Thoracic aorta (tissue), 2 donors: Measurements from ENCODE around the gene COP1. TPM values are rescaled to one million over a fixed set of nuclear protein-coding genes. Genes with fewer than 3 reads are reported as not detected.

Experiments used
- ATAC-seq: fragments of 150-250 bp; one replicate; pipeline ENCODE4 v1.8.0; 2017; ENCODE audit warnings: low read depth; ENCODE audit not compliant: insufficient number of reproducible peaks, low FRiP score
- DNase-seq: peaks from one replicate; pipeline ENCODE4 v3.0.0-alpha.2; 2020; ENCODE audit warnings: low spot score
- H3K27ac ChIP-seq, 2 donors: fragments of 200-600 bp; sonication (generic); 1 replicate in 1 of 2; 2 replicates in 1 of 2; pipeline ENCODE4 v1.5.1; 2016; ENCODE audit warnings: mild to moderate bottlenecking in 2 of 2, moderate library complexity in 2 of 2
- H3K27me3 ChIP-seq: fragments of 200-600 bp; sonication (generic); replicated peaks from 2 replicates; pipeline ENCODE4 v1.6.0; 2016; ENCODE audit warnings: mild to moderate bottlenecking; ENCODE audit not compliant: insufficient read depth
- H3K36me3 ChIP-seq: fragments of 200-600 bp; sonication (generic); one replicate; pipeline ENCODE4 v1.5.1; 2016
- H3K4me1 ChIP-seq, 2 donors: fragments of 200-600 bp; sonication (generic); 1 replicate in 1 of 2; 2 replicates in 1 of 2; pipeline versions ENCODE4 v1.5.1 to v1.6.0; 2016; ENCODE audit warnings: low read depth in 2 of 2, mild to moderate bottlenecking in 1 of 2; ENCODE audit not compliant: control insufficient read depth in 1 of 2
- H3K4me3 ChIP-seq: fragments of 200-600 bp; sonication (generic); 2 replicates; pipeline ENCODE4 v1.5.1; 2016; ENCODE audit warnings: mild to moderate bottlenecking
- H3K9me3 ChIP-seq: fragments of 200-600 bp; sonication (generic); 2 replicates; pipeline ENCODE4 v1.5.1; 2016
- CTCF ChIP-seq: fragments of 200-600 bp; sonication (generic); IDR thresholded peaks from one replicate; pipeline ENCODE4 v1.5.1; 2019; ENCODE audit warnings: antibody characterized with exemption
- total RNA-seq, 2 donors: library from RNA; depleted of rRNA; stranded (reverse); fragments of >200 nt; gene quantifications; one replicate each; pipeline versions ENCODE4 v1.1.0 to v1.2.3, GENCODE V29; 2016

The COP1 gene
- total RNA-seq, 2 donors from 2014 or later: 62.2 to 68.6 TPM

GRCh38 chr1:176046926-176047325 is 160.2 kb downstream of the COP1 start:
- Histone ChIP-seq H3K4me3 (no peak overlapping the region), H3K36me3 (peaks cover 5% of the 10 kb centered on the region), H3K27me3 (no peaks in the 10 kb centered on the region), H3K9me3 (no peaks in the 10 kb centered on the region), H3K27ac (no peak overlapping the region), H3K4me1 (no peaks in the 10 kb centered on the region)
- ATAC-seq (no peak), DNase-seq (no peak)
- TF ChIP-seq CTCF: no peak

- ATAC-seq: no peak
- Histone ChIP-seq H3K36me3 (peaks cover 13% of the 10 kb centered on the region), H3K4me1 (no peaks in the 10 kb centered on the region), H3K27ac (no peak overlapping the region), H3K9me3 (no peaks in the 10 kb centered on the region), H3K4me3 (no peak overlapping the region), H3K27me3 (no peaks in the 10 kb centered on the region)
- no peak for DNase-seq
- TF ChIP-seq CTCF: no peak
Observed at GRCh38 chr1:176043537-176043936, 163.5 kb downstream of the COP1 start.

- no peak overlapping the region for H3K4me3 ChIP-seq
- H3K9me3 ChIP-seq: no peaks in the 10 kb centered on the region
- ATAC-seq (no peak), DNase-seq (no peak)
- H3K27ac ChIP-seq: peak overlapping the region in 1 of 2 donors; percentile 44
- H3K36me3 ChIP-seq: peaks cover 5% of the 10 kb centered on the region
- no peak for TF ChIP-seq CTCF
- no peaks in the 10 kb centered on the region for H3K27me3 ChIP-seq
- peaks cover 0 to 7% of the 10 kb centered on the region in 2 donors for H3K4me1 ChIP-seq
Observed at GRCh38 chr1:176033881-176034280, 173.2 kb downstream of the COP1 start.

DNA sequence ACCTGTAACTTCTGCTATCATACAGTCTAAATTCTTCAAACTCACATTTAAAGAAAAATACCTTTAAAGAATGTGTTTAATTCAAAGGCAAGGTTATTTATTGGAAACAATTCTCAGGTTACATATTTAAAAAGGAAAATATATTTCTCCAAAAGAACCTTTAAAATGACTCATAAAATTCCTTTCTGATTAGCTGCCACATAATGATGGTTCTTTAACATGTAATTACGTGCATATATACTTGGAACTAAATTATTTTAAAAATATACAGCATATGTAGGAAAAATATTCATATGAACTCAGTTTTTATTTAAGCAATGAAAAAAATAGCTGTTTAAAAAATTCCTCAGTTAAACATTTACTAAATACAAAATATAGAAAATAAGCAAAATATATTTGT is 173.6 kb downstream of the COP1 start:
- H3K4me1 ChIP-seq: peaks cover 0 to 7% of the 10 kb centered on the region in 2 donors
- no peak for DNase-seq
- H3K4me3 ChIP-seq: no peak overlapping the region
- H3K27me3 ChIP-seq: no peaks in the 10 kb centered on the region
- H3K9me3 ChIP-seq: no peaks in the 10 kb centered on the region
- no peak for TF ChIP-seq CTCF
- peaks cover 6% of the 10 kb centered on the region for H3K36me3 ChIP-seq
- ATAC-seq: no peak
- H3K27ac ChIP-seq: no peak overlapping the region

DNA sequence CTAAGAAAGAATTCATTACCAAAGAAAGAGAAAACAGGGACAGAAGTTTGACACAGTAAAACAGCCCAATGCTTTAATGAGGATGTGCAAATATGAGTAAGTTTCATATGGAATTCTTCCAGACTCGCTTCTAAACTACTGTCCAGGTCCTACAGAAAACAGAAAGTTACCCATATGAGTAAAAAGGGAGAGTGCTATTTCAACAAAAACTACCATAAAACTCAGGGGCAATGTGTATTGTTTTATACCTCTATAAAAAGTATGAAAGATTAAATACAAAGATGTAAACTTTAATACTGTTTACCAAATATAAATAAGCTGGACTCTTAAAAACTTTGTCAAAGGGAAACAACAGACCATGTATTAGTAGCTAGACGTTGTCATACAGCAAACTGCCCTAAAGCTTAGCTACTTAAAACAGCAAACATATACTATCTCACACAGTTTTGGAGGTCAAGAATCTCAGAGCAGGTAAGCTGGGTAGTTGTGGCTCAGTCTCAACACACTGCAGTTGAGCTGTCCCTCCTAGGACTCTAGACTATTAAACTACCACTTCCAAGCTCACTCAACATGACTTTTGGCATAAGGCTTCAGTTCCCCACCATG is 174.9 kb downstream of the COP1 start:
- peaks cover 2% of the 10 kb centered on the region for H3K36me3 ChIP-seq
- H3K4me3 ChIP-seq: no peak overlapping the region
- H3K4me1 ChIP-seq: peaks cover 0 to 7% of the 10 kb centered on the region in 2 donors
- no peak overlapping the region for H3K27ac ChIP-seq
- no peak for TF ChIP-seq CTCF
- no peak for DNase-seq
- no peaks in the 10 kb centered on the region for H3K27me3 ChIP-seq
- ATAC-seq: no peak
- H3K9me3 ChIP-seq: no peaks in the 10 kb centered on the region
